Endothelial cell of umbilical vein (primary cell): ENCODE data around the gene CWC27. TPM values are rescaled to one million over a fixed set of nuclear protein-coding genes. Genes with fewer than 3 reads are reported as not detected.
"Not testable (repeated sequence)": the region's sequence is repeated elsewhere in the genome, so short reads cannot be mapped to it uniquely, and the experiment has no call there.

Experiments used
- BruUV-seq: library from RNA; stranded (reverse); fragments of 400-500 nt; replicated peaks from 2 replicates; lab custom pipeline; 2021; lab: Mats Ljungman, UMichigan
- CTCF ChIA-PET: fragments of 300-600, 350-600 bp; sonication (Branson Sonifier 250); formaldehyde crosslinking; loops from one replicate; lab custom pipeline; 2021; ENCODE audit warnings: antibody characterized with exemption, inconsistent platforms; lab: Charles Lee
- POLR2A ChIA-PET: fragments of 300-600, 350-600 bp; sonication (Branson Sonifier 250); formaldehyde crosslinking; loops from one replicate; lab custom pipeline; 2021; ENCODE audit warnings: antibody characterized with exemption, inconsistent platforms; lab: Charles Lee
- DNase-seq: peaks from one replicate; pipeline ENCODE4 v3.0.0-alpha.2; 2011; ENCODE audit warnings: low read depth, low spot score
- FAIRE-seq: peaks from 2 replicates; lab custom pipeline; 2011; peaks lifted over from hg19 to GRCh38; lab: Jason Lieb, UNC
- H2AFZ ChIP-seq: 2 replicates; pipeline ENCODE4 v1.6.0; 2012; ENCODE audit warnings: low read depth, low read length, control low read depth, inconsistent platforms
- H3K27ac ChIP-seq: 2 replicates; pipeline ENCODE4 v1.5.1; 2011; ENCODE audit warnings: low read depth, mild to moderate bottlenecking, control low read depth, low read length, moderate library complexity; ENCODE audit not compliant: insufficient read depth
- H3K27me3 ChIP-seq, 2 experiments: 2 replicates each; pipeline versions ENCODE4 v1.6.0 to v1.6.1; 2011; ENCODE audit warnings: low read length in 2 of 2, mixed read lengths in 1 of 2; ENCODE audit not compliant: control insufficient read depth in 2 of 2, insufficient read depth in 2 of 2
- H3K36me3 ChIP-seq, 2 experiments: 2 replicates in 1 of 2; 3 replicates in 1 of 2; pipeline ENCODE4 v1.5.1; 2011; ENCODE audit warnings: low read length in 2 of 2, mild to moderate bottlenecking in 1 of 2, moderate library complexity in 1 of 2; ENCODE audit not compliant: control insufficient read depth in 2 of 2, insufficient read depth in 2 of 2; ENCODE audit errors: extremely low read depth in 1 of 2
- H3K4me1 ChIP-seq: 3 replicates; pipeline ENCODE4 v1.5.1; 2011; ENCODE audit warnings: mild to moderate bottlenecking, low read length; ENCODE audit not compliant: control insufficient read depth, insufficient read depth; ENCODE audit errors: extremely low read depth
- H3K4me2 ChIP-seq: 2 replicates; pipeline ENCODE4 v1.6.1; 2011; ENCODE audit warnings: low read length, control low read depth, mixed read lengths; ENCODE audit not compliant: insufficient read depth
- H3K4me3 ChIP-seq, 3 experiments: fragments of 200-600 bp in 1 of 3; sonication (generic), shearing (Covaris generic) in 1 of 3; replicated peaks in 1 of 3; 2 replicates each; pipeline ENCODE4 v1.5.1; 2011 to 2016; ENCODE audit warnings: control low read depth in 3 of 3, low read length in 3 of 3, mild to moderate bottlenecking in 2 of 3, inconsistent platforms in 1 of 3, low read depth in 1 of 3, moderate library complexity in 1 of 3; ENCODE audit not compliant: insufficient read depth in 1 of 3
- H3K79me2 ChIP-seq: 2 replicates; pipeline ENCODE4 v1.6.0; 2012; ENCODE audit warnings: low read length, inconsistent platforms; ENCODE audit not compliant: control insufficient read depth, insufficient read depth
- H3K9ac ChIP-seq: replicated peaks from 2 replicates; pipeline ENCODE3; 2011; ENCODE audit warnings: low read length, control low read depth; ENCODE audit not compliant: insufficient read depth; ENCODE audit errors: extremely low read depth
- H3K9me1 ChIP-seq: replicated peaks from 3 replicates; pipeline ENCODE4 v1.6.0; 2011; ENCODE audit warnings: mild to moderate bottlenecking, low read length; ENCODE audit not compliant: control insufficient read depth, insufficient read depth; ENCODE audit errors: extremely low read depth
- H3K9me3 ChIP-seq: replicated peaks from 2 replicates; pipeline ENCODE4 v1.5.1; 2012; ENCODE audit warnings: low read length, inconsistent platforms; ENCODE audit not compliant: control insufficient read depth, insufficient read depth
- H4K20me1 ChIP-seq: replicated peaks from 2 replicates; pipeline ENCODE3; 2011; ENCODE audit warnings: mild to moderate bottlenecking, low read length; ENCODE audit not compliant: control insufficient read depth, insufficient read depth; ENCODE audit errors: extremely low read depth
- JUN ChIP-seq: IDR thresholded peaks from 2 replicates; pipeline ENCODE4 v1.6.1; 2011; ENCODE audit warnings: borderline replicate concordance, low read depth; ENCODE audit not compliant: insufficient read length, insufficient read depth
- POLR2AphosphoS5 ChIP-seq: IDR thresholded peaks from 2 replicates; pipeline ENCODE4 v1.6.1; 2012; ENCODE audit warnings: low read depth, mild to moderate bottlenecking, control low read depth, low read length, moderate library complexity; ENCODE audit not compliant: insufficient read depth
- dilution Hi-C: fragments of 300-500 bp; cut with MboI; formaldehyde crosslinking; loops from one replicate; pipeline ENCODE4 v1.15.0; 2019; ENCODE audit warnings: low sequenced_read_pairs; ENCODE audit not compliant: extremely low pct_ligation_motif_present
- intact Hi-C: fragments of 100-400 bp; cut with micrococcal nuclease; formaldehyde crosslinking; loops from one replicate; pipeline ENCODE4 v1.10.0; 2022
- polyA plus RNA-seq, 4 experiments: library from polyadenylated mRNA; depleted of rRNA in 3 of 4; stranded (reverse) in 3 of 4; unstranded in 1 of 4; fragments of >200 nt; gene quantifications; 2 replicates each; pipeline versions ENCODE4 v1.2.1 to v1.2.3, GENCODE V29; 2011 to 2012; ENCODE audit warnings: missing spikeins in 1 of 4
- total RNA-seq: library from RNA; stranded (reverse); gene quantifications from 2 replicates; pipeline ENCODE4 v1.2.3, GENCODE V29; 2021

CWC27 gene
- total and polyA plus RNA-seq, 2 donors (not counting 3 experiments of a cell fraction or from before 2014, with no cell fraction given): 11.9 to 23.8 TPM

DNA sequence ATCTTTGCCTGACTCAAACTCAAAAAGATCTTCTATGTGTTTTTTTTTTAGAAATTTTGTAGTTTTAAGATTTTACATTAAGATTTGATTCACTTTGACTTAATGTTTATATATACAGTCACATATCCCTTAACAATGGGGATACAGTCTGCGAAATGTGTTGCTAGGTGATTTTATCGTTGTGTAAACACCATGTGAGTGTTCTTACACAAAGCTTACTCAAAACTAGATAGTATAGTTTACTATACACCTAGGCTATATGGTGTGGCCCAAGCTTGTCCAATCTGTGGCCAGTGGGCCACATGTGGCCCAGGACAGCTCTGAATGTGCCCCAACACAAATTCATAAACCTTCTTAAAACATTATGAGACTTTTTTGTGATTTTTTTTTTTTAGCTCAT lies 131.9 kb downstream of the CWC27 start:
- H3K4me1 ChIP-seq: no peaks in the 10 kb centered on the region
- ChIA-PET POLR2A (interaction anchor here (0.7 kb wide), 1 partner anchor 19 kb away, joined by 3 read pairs; no protein-coding TSS in a partner anchor), CTCF (interaction anchor here (0.6 kb wide), 1 partner anchor 42 kb away, joined by 3 read pairs; no protein-coding TSS in a partner anchor)
- H3K27ac ChIP-seq: no peak overlapping the region
- peak; percentile 38 for FAIRE-seq
- H3K36me3 ChIP-seq: no peaks in the 10 kb centered on the region
- H4K20me1 ChIP-seq: no peaks in the 10 kb centered on the region
- no TSS peak for BruUV-seq
- dilution Hi-C loops (no loop called here), intact Hi-C loops (no loop called here)
- peak; percentile 32 for DNase-seq
- H3K9me3 ChIP-seq: no peaks in the 10 kb centered on the region
- no peaks in the 10 kb centered on the region for H3K27me3 ChIP-seq
- H3K9ac ChIP-seq: no peak overlapping the region
- H2AFZ ChIP-seq: no peak overlapping the region
- H3K4me2 ChIP-seq: no peak overlapping the region
- TF ChIP-seq POLR2AphosphoS5: no peak
- no peak for TF ChIP-seq JUN
- no peaks in the 10 kb centered on the region for H3K9me1 ChIP-seq
- H3K79me2 ChIP-seq: no peaks in the 10 kb centered on the region
- H3K4me3 ChIP-seq: no peak overlapping the region

DNA sequence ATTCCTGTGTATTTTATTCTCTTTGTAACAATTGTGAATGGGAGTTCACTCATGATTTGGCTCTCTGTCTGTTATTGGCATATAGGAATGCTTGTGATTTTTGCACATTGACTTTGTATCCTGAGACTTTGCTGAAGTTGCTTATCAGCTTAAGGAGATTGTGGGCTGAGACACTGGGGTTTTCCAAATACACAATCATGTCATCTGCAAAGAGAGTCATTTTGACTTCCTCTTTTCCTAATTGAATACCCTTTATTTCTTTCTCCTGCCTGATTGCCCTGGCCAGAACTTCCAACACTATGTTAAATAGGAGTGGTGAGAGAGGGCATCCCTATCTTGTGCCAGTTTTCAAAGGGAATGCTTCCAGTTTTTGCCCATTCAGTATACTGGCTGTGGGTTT lies 138.7 kb downstream of the CWC27 start:
- FAIRE-seq, H3K9me1 ChIP-seq, DNase-seq, dilution Hi-C loops, H2AFZ ChIP-seq, CTCF ChIA-PET, H3K4me1 ChIP-seq, H3K27ac ChIP-seq, POLR2A ChIA-PET, intact Hi-C loops, H3K27me3 ChIP-seq, H3K4me2 ChIP-seq, H3K4me3 ChIP-seq, H3K9ac ChIP-seq, H3K36me3 ChIP-seq, H3K9me3 ChIP-seq, H4K20me1 ChIP-seq, H3K79me2 ChIP-seq, BruUV-seq: not testable (repeated sequence)
